ENCODE measurements around the gene SYS1. TPM values are rescaled to one million over a fixed set of nuclear protein-coding genes. Genes with fewer than 3 reads are reported as not detected.
"Not testable (repeated sequence)": the region's sequence is repeated elsewhere in the genome, so short reads cannot be mapped to it uniquely, and the experiment has no call there.

SYS1 gene
- total RNA-seq, 6 experiments from 2014 or later = 22.9 to 34.1 (median 27.6) TPM

DNA sequence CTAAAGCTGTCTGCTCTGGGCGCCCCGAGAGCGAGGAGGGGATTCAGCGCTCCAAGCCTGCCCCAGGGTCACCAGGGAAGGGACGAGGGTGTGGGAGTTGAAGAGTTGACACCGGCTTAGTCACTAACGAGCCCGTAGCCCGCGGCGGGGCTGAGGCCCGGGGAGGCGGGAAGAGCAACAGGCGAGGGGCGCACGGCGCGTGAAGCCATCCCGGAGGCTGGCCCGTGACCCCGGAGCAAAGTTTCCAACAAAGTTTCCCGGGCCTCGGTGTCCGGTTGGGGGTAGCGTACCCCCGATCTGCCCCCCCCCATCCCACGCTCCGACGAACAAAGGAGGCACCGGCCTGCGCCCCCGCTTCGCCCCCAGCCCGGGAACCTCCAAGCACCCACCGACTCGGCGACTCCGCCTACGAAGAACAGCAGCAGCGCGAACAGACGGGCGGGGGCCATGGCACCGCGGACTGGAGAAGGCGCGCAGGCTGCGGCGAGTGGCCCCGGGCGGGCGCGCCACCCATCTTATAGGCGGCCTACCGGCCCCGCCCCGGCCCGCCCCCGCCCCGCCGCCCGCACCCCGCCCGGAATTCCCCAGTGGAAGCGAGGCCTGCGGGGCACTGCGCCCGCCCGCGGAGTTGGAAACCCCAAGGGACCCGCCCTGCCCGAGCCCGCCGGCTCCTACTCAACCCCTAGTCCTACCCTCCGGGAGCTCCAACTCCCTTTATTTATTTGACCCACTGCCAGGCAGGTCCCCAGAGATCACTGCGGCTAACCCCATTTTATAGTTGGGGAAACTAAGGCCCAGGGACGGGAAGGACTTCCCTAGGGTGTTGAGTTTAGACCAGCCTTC, 14.8 kb upstream of the SYS1 start, which contains the start of gene SDC4:
Gene SDC4 (minus strand): TSS at position 489 of the 843 bp plus-strand sequence. CDS start 40 bp downstream, at position 449.
- peak; percentile 63 for DNase-seq
- H3K4me3 Mint-ChIP-seq = peak within 1 kb of the TSS; percentile 99
- H3K36me3 Mint-ChIP-seq (ENCODE audit: low read depth) = peaks cover 10% of the 10 kb centered on the region; the same call in 1 of the 2 replicates
- no peaks in the 10 kb centered on the region for H3K9me3 Mint-ChIP-seq
- peak within 1 kb of the TSS; percentile 94 for H3K27ac Mint-ChIP-seq
- no peaks in the 10 kb centered on the region; the same call in none of the 2 replicates for H3K27me3 Mint-ChIP-seq (ENCODE audit: insufficient read depth)
- H3K4me1 Mint-ChIP-seq (ENCODE audit: low read depth) = peaks cover 45% of the 10 kb centered on the region
- TF ChIP-seq, protein P1, sequence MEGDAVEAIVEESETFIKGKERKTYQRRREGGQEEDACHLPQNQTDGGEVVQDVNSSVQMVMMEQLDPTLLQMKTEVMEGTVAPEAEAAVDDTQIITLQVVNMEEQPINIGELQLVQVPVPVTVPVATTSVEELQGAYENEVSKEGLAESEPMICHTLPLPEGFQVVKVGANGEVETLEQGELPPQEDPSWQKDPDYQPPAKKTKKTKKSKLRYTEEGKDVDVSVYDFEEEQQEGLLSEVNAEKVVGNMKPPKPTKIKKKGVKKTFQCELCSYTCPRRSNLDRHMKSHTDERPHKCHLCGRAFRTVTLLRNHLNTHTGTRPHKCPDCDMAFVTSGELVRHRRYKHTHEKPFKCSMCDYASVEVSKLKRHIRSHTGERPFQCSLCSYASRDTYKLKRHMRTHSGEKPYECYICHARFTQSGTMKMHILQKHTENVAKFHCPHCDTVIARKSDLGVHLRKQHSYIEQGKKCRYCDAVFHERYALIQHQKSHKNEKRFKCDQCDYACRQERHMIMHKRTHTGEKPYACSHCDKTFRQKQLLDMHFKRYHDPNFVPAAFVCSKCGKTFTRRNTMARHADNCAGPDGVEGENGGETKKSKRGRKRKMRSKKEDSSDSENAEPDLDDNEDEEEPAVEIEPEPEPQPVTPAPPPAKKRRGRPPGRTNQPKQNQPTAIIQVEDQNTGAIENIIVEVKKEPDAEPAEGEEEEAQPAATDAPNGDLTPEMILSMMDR (IDR thresholded peaks at IDR 0.05) = no peak

DNA sequence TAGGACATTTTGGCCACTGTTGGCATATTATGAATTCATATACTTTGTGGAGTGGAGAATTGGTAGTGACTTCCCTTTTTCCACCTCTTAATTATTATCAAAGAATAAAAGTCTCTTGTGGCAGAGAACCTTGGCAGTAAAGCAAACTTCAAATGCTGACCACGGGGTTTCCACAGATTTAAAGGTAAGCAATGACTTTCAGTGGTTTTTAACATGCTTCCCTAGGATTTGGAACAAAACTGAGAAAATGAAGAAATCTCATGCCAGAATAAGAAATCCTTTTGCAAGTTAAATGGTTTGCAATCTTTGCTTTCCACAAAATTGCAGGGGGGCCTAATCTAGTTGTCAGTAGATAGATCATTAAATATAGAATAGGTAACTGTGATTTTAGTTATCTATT, 12.7 kb upstream of the SYS1 start:
- Mint-ChIP-seq H3K9me3 (no peaks in the 10 kb centered on the region), H3K27me3 (ENCODE audit: insufficient read depth) (no peaks in the 10 kb centered on the region), H3K4me3 (no peak overlapping the region), H3K27ac (no peak overlapping the region), H3K36me3 (ENCODE audit: low read depth) (peaks cover 5% of the 10 kb centered on the region; the same call in 1 of the 2 replicates), H3K4me1 (ENCODE audit: low read depth) (peaks cover 40% of the 10 kb centered on the region)
- TF ChIP-seq, protein P1 (IDR thresholded peaks at IDR 0.05) = no peak
- no peak for DNase-seq

DNA sequence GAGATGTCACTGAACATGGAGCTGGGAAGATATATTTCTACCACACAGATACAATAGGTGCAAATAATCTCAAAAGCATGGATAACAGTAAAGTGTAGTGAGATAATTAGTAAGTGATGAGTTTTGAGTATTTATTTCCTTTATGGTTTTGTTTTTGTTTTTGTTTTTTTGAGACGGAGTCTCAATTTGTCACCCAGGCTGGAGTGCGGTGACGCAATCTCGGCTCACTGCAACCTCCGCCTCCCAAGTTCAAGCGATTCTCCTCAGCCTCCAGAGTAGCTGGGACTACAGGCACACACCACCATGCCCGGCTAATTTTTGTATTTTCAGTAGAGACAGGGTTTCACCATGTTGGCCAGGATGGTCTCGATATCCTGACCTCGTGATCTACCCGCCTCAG, 12.2 kb upstream of the SYS1 start:
- H3K27ac Mint-ChIP-seq; DNase-seq; H3K36me3 Mint-ChIP-seq (ENCODE audit: low read depth); H3K27me3 Mint-ChIP-seq (ENCODE audit: insufficient read depth); H3K9me3 Mint-ChIP-seq; H3K4me3 Mint-ChIP-seq: not testable (repeated sequence)
- H3K4me1 Mint-ChIP-seq (ENCODE audit: low read depth) = peaks cover 40% of the 10 kb centered on the region

DNA sequence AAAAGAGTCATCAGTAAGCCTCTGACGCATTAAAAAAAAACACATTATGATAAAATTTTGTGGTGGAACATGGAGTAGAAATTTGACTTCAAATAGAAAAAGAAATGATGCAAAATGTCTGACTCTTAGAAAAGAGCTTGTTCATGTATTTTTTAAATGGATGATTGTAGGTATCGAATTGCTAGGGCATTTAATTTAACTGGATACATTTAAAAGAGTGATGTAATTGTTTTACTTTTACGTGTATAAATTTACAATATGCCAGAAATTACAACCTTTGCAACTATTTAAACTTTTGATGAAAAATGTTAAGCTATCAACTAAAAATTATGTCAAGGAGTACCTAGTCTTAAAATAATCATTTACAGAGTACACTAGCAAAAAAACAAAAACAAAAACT, 10.2 kb upstream of the SYS1 start:
- TF ChIP-seq, protein P1 (IDR thresholded peaks at IDR 0.05) = no peak
- H3K36me3 Mint-ChIP-seq (ENCODE audit: low read depth) = no peaks in the 10 kb centered on the region

DNA sequence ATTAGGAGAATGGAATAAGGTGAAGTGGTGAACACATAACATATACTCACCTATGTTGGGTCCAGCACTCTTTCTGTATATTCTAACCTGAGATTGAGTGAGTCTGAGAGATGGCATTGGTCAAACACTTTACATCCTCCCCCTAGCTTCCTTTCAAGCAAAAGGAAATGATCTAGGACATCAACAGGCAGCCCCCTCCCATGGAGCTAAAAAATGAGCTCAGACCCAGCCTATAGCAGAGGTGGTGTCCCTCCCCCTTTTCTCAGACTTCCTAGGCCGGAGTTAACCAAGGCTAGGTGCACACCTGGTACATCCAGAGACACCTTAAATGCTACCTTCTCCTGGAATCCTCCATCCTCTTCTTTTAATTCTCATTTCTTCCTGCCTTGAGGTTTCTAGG, 9.2 kb upstream of the SYS1 start:
- peaks cover 46% of the 10 kb centered on the region for H3K4me1 Mint-ChIP-seq (ENCODE audit: low read depth)
- no peaks in the 10 kb centered on the region for H3K27me3 Mint-ChIP-seq (ENCODE audit: insufficient read depth)
- DNase-seq = no peak
- TF ChIP-seq, protein P1 (IDR thresholded peaks at IDR 0.05) = no peak
- H3K36me3 Mint-ChIP-seq (ENCODE audit: low read depth) = no peaks in the 10 kb centered on the region
- no peaks in the 10 kb centered on the region for H3K9me3 Mint-ChIP-seq
- no peak overlapping the region for H3K4me3 Mint-ChIP-seq
- peak overlapping the region; percentile 70; the same call in 1 of the 2 replicates for H3K27ac Mint-ChIP-seq

More for the DNA sequence above, 10.2 kb upstream of the SYS1 start:
- no peaks in the 10 kb centered on the region for H3K27me3 Mint-ChIP-seq (ENCODE audit: insufficient read depth)
- no peaks in the 10 kb centered on the region for H3K9me3 Mint-ChIP-seq
- DNase-seq = no peak
- no peak overlapping the region for H3K27ac Mint-ChIP-seq
- peaks cover 40% of the 10 kb centered on the region for H3K4me1 Mint-ChIP-seq (ENCODE audit: low read depth)
- H3K4me3 Mint-ChIP-seq = no peak overlapping the region

All from HFFc6 (cell line).